HG02973 (cell line): Measurements from ENCODE around the gene SOX6.

Source experiments
- ATAC-seq: cut with Tn5 transposase; IDR thresholded peaks from one replicate; pipeline ENCODE4 v1.9.1; 2021; ENCODE audit warnings: moderate library complexity; ENCODE audit not compliant: unreplicated experiment

SOX6 gene

GRCh38 chr11:15970506-15971214 is 385.7 kb downstream of the SOX6 start:
- ATAC-seq: no peak

- ATAC-seq: no peak
Measured at GRCh38 chr11:15969701-15970329, 386.5 kb downstream of the SOX6 start.

- peak; percentile 73 for ATAC-seq
Measured at GRCh38 chr11:15969281-15969680, 387.1 kb downstream of the SOX6 start.

- ATAC-seq: no peak
Measured at GRCh38 chr11:15968461-15969130, 387.8 kb downstream of the SOX6 start.

- no peak for ATAC-seq
Measured at GRCh38 chr11:15967966-15968365, 388.4 kb downstream of the SOX6 start.

- ATAC-seq: no peak
Measured at GRCh38 chr11:15967166-15967565, 389.2 kb downstream of the SOX6 start.

- no peak for ATAC-seq
Measured at GRCh38 chr11:15965562-15966250, 390.6 kb downstream of the SOX6 start.

GRCh38 chr11:15963266-15963665 is 393.1 kb downstream of the SOX6 start:
- no peak for ATAC-seq

GRCh38 chr11:15958910-15959309 is 397.4 kb downstream of the SOX6 start:
- no peak for ATAC-seq

- no peak for ATAC-seq
Measured at GRCh38 chr11:15957234-15957633, 399.1 kb downstream of the SOX6 start.

GRCh38 chr11:15956302-15956701 is 400.0 kb downstream of the SOX6 start:
- ATAC-seq: no peak

GRCh38 chr11:15955595-15955994 is 400.8 kb downstream of the SOX6 start:
- ATAC-seq: no peak

- no peak for ATAC-seq
Measured at GRCh38 chr11:15947681-15948648, 408.4 kb downstream of the SOX6 start.

- ATAC-seq: no peak
Measured at GRCh38 chr11:15945726-15946125, 410.6 kb downstream of the SOX6 start.

- ATAC-seq: no peak
Measured at GRCh38 chr11:15944460-15944859, 411.9 kb downstream of the SOX6 start.

GRCh38 chr11:15943418-15944197 is 412.7 kb downstream of the SOX6 start:
- ATAC-seq: no peak

GRCh38 chr11:15942936-15943335 is 413.4 kb downstream of the SOX6 start:
- no peak for ATAC-seq

GRCh38 chr11:15942126-15942525 is 414.2 kb downstream of the SOX6 start:
- no peak for ATAC-seq

- ATAC-seq: no peak
Measured at GRCh38 chr11:15941206-15941770, 415.1 kb downstream of the SOX6 start.
